COLO829 (cell line): ENCODE measurements around the gene BMERB1.
"Not testable (repeated sequence)": the region's sequence is repeated elsewhere in the genome, so short reads cannot be mapped to it uniquely, and the experiment has no call there.

Source experiments
- DNase-seq: peaks from one replicate; pipeline ENCODE4 v3.0.0; 2012; ENCODE audit warnings: low spot score

Gene BMERB1

GRCh38 chr16:15425861-15426260 is 8.5 kb upstream of the BMERB1 start:
- no peak for DNase-seq

DNA sequence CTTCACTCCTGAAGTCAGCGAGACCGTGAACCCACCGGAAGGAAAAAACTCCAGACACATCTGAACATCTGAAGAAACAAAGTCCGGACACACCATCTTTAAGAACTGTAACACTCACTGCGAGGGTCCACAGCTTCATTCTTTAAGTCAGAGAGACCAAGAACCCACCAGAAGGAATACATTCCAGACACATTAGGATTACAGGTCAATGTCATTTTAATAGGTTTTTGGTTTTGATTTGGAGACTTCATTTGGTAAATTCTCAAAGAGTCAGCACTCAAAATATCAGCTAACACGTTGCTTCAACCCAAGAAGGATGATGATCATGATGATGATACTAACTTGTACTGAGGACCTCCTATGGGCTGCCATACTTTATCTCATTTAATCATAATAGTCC is 7.6 kb upstream of the BMERB1 start:
- no peak for DNase-seq

DNA sequence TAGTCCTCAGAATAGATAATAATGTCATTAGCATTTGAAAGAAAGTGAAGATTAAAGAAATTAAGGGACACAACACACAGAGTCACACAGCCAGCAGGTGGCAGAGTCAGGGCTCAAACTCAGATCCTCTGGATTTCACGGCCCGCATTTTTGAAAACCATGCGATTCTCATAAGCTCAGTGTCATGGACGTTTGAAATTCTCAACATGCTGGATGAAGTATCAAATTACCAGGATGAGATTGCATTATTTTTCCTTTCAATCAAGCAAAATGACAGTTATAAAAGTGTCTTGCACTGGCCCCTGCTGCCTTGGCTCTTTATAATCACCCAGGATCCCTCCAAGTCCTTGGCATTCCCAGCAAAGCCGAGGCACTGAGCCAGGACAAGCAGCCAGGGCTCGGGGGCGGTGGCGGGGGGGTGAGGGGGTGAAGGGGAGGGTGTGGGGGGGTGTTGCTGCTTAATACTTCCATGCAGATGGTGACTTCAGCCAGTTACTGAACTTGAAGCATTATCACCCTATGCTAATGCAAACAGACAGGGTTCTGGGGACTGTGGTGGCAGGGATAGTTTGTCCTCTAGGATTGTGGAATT is 6.6 kb upstream of the BMERB1 start:
- DNase-seq, result peak; percentile 55

DNA sequence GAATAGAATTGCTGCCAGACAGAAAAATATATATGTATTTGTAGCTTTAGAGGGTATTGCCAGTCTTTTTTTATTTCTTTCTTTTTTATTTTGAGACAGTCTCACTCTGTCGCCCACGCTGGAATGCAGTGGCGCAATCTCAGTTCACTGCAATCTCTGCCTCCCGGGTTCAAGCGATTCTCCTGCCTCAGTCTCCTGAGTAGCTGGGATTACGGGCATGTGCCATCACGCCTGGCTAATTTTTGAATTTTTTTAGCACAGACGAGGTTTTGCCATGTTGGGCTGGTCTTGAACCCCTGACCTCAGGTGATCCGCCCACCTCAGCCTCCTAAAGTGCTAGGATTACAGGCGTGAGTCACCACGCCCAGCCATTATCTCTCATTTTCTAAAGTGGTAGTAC is 3.5 kb upstream of the BMERB1 start:
- DNase-seq, result not testable (repeated sequence)

DNA sequence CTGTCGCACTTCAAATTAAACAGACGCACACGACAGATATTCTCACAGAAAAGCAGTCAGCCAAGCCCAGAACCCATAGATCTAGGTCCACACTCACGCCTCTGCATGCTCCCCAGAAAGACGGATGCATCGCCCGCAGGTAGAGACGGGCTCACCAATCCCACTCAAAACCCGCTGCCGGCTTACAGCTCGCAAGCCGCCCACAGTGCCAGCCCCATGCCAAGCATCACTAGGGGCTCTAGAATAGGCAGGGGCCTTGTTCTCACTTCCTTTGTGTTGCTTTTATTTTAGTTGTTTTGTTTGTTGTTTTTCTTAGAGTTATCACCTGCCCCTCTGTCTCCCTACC is 336 bp upstream of the BMERB1 start:
- DNase-seq, result no peak

- no peak for DNase-seq
Measured at GRCh38 chr16:15435216-15435864, 952 bp downstream of the BMERB1 start.

- no peak for DNase-seq
Measured at GRCh38 chr16:15439102-15439501, 4.7 kb downstream of the BMERB1 start.

DNA sequence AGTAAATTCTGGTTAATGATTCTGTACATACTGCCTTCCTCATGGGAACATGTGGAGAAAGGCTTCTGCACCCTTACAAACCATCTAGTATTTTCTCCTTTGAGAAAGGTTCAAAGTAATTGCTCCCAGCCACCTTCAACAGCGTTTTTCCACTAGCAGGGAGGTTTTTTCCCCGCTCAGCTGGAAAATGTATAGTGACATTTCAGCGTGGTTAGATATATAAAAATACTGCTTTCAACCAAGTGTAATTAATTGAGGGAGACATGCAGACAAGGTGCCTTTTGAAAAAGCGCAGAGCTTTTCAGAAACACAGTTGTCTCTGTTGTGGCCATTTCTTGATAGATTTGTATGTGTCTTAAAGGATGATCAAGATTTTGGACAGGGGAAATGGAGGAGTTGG is 5.1 kb downstream of the BMERB1 start:
- no peak for DNase-seq

GRCh38 chr16:15440852-15441251 is 6.5 kb downstream of the BMERB1 start:
- DNase-seq, result no peak

GRCh38 chr16:15442140-15442539 is 7.8 kb downstream of the BMERB1 start:
- not testable (repeated sequence) for DNase-seq

GRCh38 chr16:15443753-15444152 is 9.4 kb downstream of the BMERB1 start:
- DNase-seq, result no peak

DNA sequence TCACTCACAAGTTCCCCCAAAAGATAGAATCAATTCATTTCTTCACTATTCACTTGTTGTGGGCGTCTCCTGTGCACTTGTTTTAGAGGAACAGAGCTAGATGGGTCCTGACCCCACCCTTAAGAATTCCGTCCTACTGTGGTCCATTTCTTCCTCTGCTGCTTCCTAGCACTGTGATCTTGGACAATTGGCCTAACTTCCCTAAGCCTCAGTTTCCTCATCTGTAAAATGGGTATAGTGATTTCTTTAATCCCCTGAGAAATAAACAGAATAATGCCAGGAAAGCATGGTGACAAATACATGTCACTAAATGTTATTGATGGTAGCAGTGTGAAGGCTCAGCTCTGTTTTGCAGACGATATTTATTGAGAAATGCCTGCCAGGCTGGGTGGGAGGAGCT is 9.9 kb downstream of the BMERB1 start:
- no peak for DNase-seq

GRCh38 chr16:15445450-15445849 is 11.1 kb downstream of the BMERB1 start:
- DNase-seq, result no peak

GRCh38 chr16:15446901-15447300 is 12.5 kb downstream of the BMERB1 start:
- no peak for DNase-seq

- no peak for DNase-seq
Measured at GRCh38 chr16:15450624-15451023, 16.2 kb downstream of the BMERB1 start.

- DNase-seq, result no peak
Measured at GRCh38 chr16:15451098-15451731, 16.8 kb downstream of the BMERB1 start.

- no peak for DNase-seq
Measured at GRCh38 chr16:15452246-15452855, 18.0 kb downstream of the BMERB1 start.

DNA sequence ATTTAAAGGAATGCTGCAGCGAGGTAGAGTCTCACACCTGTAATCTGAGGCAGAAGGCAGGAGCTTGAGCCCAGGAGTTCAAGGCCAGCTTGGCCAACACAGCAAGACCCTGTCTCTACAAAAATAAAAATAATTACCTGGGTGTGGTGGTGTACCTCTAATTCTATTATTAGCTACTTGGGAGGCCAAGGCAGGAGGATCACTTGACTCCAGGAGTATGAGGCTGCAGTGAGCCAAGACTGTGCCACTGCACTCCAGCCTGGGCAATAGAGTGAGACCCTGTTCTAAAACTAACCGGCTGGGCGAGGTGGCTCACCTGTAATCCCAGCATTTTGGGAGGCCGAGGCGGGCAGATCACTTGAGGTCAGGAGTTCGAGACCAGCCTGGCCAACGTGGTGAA is 18.9 kb downstream of the BMERB1 start:
- not testable (repeated sequence) for DNase-seq

- not testable (repeated sequence) for DNase-seq
Measured at GRCh38 chr16:15454933-15455332, 20.5 kb downstream of the BMERB1 start.

DNA sequence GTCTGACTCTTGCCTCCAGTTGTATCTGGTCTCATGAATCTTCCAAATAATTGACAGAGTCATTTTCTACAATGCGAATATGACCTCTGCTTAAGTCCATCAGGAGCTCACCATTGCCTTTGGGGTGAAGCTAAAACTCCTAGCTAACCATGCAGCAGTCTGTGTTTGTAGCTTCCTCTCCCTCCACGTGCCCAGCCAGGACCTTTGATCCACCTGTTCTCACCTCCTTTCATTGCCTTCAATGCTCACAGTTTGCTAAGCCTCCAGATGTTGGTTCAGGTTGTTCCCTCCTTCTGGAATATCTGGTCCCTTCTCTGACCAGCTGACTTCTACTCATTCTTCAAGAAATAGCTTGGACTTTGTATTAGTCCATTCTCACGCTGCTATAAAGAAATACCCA is 23.0 kb downstream of the BMERB1 start:
- no peak for DNase-seq

GRCh38 chr16:15457958-15458357 is 23.6 kb downstream of the BMERB1 start:
- DNase-seq, result no peak

DNA sequence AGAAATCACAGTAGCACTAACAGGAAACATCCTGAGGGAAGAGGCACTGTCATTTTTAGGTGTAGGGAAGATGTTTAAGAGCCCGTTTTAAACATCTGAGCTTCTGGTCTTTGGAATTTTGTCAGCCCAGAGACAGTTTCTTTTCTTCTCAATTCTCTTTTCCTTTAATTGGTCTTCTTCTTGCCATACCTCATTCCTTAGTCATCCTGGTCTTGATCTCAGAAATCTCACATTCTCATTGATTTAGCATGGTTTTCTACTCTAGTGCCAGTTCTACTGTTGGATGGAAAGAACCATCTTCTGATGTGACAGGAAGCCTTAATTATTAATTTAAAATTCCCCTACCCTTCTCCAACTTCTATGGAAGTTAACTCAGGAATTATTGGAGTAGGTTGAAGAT is 25.4 kb downstream of the BMERB1 start:
- DNase-seq, result no peak

GRCh38 chr16:15460601-15461000 is 26.2 kb downstream of the BMERB1 start:
- no peak for DNase-seq
